HG03457 (cell line): ENCODE data around the gene NAV2.

Experiments
- ATAC-seq: cut with Tn5 transposase; IDR thresholded peaks from one replicate; pipeline ENCODE4 v1.9.1; 2021; ENCODE audit warnings: moderate number of reproducible peaks; ENCODE audit not compliant: unreplicated experiment

NAV2 gene

GRCh38 chr11:20097319-20098221 is 384.9 kb downstream of the NAV2 start:
- ATAC-seq = no peak

- ATAC-seq = no peak
Observed at GRCh38 chr11:20099527-20099926, 386.9 kb downstream of the NAV2 start.

DNA sequence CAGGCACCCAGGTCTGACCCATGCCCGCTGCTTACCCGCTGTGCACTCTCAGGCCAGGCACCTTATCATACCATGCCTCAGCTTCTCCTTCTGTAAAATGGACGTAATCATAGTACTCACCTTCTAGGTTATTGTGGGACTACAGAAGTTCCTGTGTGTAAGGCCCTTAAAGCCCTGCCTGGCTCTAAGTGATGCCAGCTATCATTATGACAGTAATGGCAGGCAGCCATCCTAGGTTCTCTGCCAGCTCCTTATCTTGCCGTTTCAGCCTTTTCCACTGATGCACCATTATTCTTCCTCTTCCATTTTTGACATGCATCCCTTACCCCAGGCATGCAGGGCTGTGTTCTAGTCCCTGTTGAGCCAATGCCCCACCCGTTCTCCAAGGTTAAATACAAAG is 389.8 kb downstream of the NAV2 start:
- ATAC-seq = no peak

- ATAC-seq = no peak
Observed at GRCh38 chr11:20103281-20103680, 390.6 kb downstream of the NAV2 start.

DNA sequence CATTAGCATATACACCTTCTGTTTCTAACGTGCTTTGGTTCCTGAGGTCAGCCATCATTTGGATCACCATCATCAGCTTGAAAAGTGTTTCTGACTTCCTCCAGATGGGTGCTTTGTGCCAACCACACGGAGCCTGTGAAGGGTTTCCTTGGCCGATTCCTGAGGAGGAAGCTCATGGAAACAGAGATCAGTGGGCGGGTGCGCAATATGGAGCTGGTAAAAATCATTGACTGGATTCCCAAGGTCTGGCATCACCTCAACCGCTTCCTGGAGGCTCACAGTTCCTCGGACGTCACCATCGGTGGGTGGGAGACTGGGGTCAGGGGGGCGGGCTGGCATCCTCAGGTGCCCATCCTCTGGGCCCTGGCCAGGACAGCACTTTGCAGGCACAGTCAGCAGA is 392.8 kb downstream of the NAV2 start:
- no peak for ATAC-seq

- no peak for ATAC-seq
Observed at GRCh38 chr11:20109731-20110445, 397.3 kb downstream of the NAV2 start.

- ATAC-seq = peak; percentile 70
Observed at GRCh38 chr11:20110908-20111669, 398.5 kb downstream of the NAV2 start.

DNA sequence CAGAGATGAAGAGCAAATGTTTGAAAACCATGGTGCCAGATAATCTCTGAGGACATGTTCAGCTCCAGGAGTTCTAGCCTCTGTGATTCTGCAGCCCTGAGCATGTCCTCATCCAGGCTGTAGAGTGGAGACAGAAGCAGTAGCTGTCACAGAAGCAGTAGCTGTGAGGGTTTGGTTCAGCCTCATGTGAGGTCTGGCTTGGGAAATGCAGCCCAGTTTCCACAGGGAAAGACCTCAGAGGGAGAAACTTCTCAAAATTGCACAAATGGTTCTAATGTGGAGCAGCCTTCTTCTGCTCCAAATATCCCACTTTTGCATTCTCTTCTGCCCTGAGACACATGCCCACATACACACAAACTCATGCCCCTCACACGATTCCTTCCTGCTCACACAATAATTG is 399.2 kb downstream of the NAV2 start:
- no peak for ATAC-seq

DNA sequence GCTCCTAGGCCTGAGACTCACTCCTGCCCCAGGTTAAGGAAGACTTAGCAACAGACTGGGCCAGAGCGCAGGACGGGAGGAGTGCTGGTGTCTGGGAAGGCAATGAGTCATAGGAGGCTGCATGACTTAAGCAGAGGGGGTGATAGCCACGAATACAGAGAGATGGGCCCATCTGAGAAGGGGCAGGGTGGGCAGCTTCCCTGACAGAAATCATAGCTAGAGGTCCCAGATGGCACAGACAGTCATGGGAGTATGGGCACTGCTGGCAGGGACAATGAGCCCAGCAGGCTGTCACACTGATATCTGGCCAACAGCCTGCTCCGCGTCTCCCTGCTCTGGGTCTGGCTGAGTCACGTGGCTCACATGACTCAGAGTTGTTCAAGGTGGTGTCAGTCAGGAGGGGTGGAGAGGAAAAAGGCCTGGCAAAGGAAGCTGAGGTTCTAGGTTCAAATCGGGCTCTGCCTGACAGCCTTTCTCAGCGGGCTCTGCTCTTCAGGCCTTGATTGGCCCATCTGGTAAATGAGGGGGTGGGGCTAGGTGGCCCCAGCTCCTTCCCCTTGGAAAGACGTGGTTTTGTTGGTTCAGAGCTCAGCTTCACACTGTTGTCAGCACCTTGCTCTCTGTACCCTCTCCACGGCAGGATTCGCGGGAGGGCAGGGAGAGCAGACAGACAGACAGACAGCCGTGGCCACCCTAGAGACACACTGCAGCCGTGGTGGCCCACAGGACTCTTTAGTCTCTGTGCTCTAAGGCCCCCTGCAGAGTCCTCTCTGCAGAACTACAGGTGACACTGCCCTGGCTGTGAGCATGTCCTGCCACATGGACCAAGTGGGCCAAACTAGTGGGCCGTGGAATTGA is 399.9 kb downstream of the NAV2 start:
- no peak for ATAC-seq

- ATAC-seq = no peak
Observed at GRCh38 chr11:20113149-20113438, 400.5 kb downstream of the NAV2 start.

- ATAC-seq = no peak
Observed at GRCh38 chr11:20114588-20114987, 402.0 kb downstream of the NAV2 start.

- no peak for ATAC-seq
Observed at GRCh38 chr11:20116825-20117224, 404.2 kb downstream of the NAV2 start.

- ATAC-seq = no peak
Observed at GRCh38 chr11:20117291-20117690, 404.7 kb downstream of the NAV2 start.

- ATAC-seq = no peak
Observed at GRCh38 chr11:20118209-20118608, 405.6 kb downstream of the NAV2 start.

DNA sequence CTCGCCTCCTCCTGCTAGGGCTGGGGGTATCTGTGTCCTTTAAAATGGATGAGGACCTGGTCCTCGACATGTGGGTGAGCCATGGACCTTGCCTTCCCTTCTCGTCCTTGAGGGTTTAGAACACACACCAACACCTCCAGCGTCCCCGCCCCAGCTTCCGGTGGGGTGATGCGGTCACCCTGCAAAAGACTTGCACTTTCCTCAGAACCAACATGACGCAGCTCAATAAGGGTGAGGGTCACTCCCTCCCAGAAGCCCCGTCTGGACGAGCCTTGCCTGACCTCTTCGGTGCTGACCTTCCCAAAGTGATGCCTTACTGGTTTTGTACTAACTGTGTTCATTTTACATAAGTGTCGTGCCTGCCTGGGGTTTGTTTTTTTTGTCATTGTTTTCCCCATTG is 406.7 kb downstream of the NAV2 start:
- no peak for ATAC-seq

DNA sequence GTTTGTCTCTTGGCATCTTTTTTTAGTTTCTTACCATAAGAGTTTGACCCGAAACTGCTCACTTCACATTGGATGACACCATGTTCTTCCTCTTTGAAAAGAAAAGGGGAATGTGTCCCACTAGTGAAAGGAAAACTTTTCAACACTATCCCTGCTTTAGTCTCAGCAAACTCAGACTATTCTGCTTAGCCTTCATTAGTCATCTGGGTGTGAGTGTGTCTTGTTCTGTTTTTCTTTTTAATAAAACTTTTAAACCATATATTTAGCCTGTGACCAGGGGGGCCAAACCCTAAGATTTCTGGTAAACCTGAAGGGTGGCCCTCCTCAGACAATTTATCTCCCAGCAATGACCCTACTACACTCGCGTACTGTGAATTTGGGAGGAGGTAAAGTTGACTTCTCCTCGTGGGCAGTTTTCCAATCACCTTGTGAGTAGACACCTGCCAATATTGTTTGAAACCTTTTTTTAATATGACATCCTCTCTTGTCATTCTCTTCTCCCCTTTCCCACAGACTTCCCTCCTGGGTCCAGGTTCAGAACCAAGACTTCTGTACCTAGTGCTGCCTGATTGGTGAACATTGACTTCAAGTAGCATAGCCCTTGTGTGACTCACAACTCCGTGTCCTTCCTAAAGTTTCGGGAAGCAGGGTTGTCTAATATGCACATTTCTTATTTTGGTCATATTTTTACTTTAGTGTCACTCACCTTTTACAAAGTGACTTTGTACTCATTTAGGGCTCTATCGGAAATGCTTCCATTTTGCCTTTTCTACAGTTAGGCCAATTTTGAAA is 407.7 kb downstream of the NAV2 start:
- ATAC-seq = no peak

DNA sequence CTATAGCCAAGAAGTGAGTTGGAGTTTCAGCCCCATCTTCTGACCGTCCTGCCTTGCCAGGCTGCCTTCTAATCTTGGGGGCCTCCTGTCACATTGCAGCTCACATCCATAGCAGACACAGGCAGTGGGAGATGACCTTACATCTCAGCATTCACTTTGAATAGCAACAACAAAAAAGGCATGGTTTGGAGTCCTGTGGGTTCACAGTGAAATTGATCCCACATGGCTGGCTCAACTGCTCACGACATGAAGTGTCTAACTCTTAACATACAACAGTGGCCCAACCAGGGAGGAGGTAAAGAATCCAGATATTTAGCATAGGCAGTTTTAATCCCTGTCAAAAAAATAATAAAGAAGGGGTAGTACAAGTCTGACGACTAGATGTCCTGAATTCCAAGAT is 409.5 kb downstream of the NAV2 start:
- no peak for ATAC-seq

DNA sequence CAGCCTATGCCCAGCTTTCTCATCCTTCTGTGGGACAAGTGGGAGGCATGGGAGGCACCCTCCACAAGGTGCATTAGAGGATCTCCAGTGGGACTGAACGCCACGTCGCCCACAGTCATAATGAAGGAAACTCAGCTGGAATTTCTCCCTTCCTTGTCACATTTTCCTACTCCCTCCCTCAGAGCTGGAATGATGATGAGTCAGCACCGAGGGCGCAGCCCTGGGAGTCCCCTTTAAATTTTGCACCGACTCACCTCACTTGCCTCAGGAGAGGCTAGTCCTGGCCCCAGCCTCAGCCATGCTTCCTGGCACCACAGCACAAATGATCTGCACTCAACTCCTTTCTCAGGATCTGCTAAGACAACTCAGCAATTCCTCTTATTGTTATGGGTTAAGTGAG is 413.3 kb downstream of the NAV2 start:
- no peak for ATAC-seq

- no peak for ATAC-seq
Observed at GRCh38 chr11:20126724-20127123, 414.1 kb downstream of the NAV2 start.
